Right lobe of liver (tissue), 4 donors: Measurements from ENCODE around the gene CIDEA.
"Not testable (repeated sequence)": the region's sequence is repeated elsewhere in the genome, so short reads cannot be mapped to it uniquely, and the experiment has no call there.

Experiments used
- POLR2A ChIP-seq: fragments of 450-650 bp; IDR thresholded peaks from one replicate; pipeline ENCODE4 v1.6.1; 2017; ENCODE audit warnings: antibody characterized with exemption, mild to moderate bottlenecking
- TF ChIP-seq, protein P1 (sequence below), 4 donors: fragments of 200-600 bp in 3 of 4; fragments of 450-650 bp in 1 of 4; IDR thresholded peaks; one replicate each; pipeline versions ENCODE4 v1.5.1 to v1.8.0; 2016 to 2022; ENCODE audit warnings: antibody characterized with exemption in 4 of 4, mild to moderate bottlenecking in 2 of 4
- donor health status: DM: no; HTN: no; CAD: no.
- donor health status: DM: no; HTN: no; CAD: no.
- donor health status: DM: no; HTN: yes; CAD: no.

DNA sequence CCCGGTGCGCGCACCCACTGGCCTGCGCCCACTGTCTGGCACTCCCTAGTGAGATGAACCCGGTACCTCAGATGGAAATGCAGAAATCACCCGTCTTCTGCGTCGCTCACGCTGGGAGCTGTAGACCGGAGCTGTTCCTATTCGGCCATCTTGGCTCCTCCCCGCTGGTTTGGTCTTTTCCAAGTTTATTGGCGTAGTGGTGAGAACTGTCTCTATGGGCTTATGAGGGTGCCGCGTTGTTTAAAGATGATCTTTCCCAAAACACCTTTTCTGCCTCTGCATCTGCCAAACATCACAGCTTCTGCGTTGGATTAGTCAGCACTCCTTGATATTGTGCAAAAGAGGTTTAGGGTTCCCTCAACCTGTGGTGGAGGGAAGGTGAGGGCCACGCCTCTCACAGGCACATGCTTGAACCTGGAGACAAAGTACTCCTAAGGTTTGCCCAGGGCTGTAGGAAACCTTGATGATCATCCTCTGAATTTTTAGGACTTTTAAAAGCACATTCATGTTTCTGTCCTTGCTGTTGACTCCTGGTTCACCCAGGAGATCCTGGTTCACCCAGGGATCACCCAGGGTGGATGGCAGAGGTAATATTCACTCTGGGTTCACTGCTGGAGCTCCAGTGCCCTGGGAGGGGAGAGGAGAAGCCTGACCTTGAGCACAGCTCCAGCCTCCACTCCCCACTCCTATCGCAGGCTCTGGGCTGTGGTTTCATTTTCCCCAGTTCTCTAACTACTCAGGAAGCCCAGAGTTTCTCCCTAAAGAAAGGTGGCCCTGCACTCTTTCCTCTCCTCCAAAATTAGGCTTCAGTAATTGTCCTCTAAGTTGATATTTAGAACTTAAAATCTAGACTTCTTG is 45.6 kb upstream of the CIDEA start:
- TF ChIP-seq, protein P1, sequence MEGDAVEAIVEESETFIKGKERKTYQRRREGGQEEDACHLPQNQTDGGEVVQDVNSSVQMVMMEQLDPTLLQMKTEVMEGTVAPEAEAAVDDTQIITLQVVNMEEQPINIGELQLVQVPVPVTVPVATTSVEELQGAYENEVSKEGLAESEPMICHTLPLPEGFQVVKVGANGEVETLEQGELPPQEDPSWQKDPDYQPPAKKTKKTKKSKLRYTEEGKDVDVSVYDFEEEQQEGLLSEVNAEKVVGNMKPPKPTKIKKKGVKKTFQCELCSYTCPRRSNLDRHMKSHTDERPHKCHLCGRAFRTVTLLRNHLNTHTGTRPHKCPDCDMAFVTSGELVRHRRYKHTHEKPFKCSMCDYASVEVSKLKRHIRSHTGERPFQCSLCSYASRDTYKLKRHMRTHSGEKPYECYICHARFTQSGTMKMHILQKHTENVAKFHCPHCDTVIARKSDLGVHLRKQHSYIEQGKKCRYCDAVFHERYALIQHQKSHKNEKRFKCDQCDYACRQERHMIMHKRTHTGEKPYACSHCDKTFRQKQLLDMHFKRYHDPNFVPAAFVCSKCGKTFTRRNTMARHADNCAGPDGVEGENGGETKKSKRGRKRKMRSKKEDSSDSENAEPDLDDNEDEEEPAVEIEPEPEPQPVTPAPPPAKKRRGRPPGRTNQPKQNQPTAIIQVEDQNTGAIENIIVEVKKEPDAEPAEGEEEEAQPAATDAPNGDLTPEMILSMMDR (IDR thresholded peaks at IDR 0.05): not testable (repeated sequence)
- TF ChIP-seq POLR2A: not testable (repeated sequence)
